GM12865 (cell line): ENCODE results near the gene CYSRT1.
A peak's percentile ranks its signal among the peaks of the same experiment; 100 is the strongest.

Experiments
- DNase-seq: peaks from one replicate; pipeline ENCODE4 v3.0.0; 2010; ENCODE audit warnings: low read depth
- H3K4me3 ChIP-seq: 2 replicates; pipeline ENCODE4 v1.5.1; 2011; ENCODE audit warnings: mild to moderate bottlenecking, low read depth, low read length, control low read depth
- TF ChIP-seq, protein P1 (sequence below): IDR thresholded peaks from 2 replicates; pipeline ENCODE4 v1.5.1; 2011; ENCODE audit warnings: low read length, control low read depth, low read depth, inconsistent platforms; ENCODE audit not compliant: insufficient read depth; ENCODE audit errors: missing control alignments

CYSRT1 gene

GRCh38 chr9:137185921-137186320 is 39.1 kb upstream of the CYSRT1 start:
- no peak for DNase-seq
- TF ChIP-seq, protein P1, sequence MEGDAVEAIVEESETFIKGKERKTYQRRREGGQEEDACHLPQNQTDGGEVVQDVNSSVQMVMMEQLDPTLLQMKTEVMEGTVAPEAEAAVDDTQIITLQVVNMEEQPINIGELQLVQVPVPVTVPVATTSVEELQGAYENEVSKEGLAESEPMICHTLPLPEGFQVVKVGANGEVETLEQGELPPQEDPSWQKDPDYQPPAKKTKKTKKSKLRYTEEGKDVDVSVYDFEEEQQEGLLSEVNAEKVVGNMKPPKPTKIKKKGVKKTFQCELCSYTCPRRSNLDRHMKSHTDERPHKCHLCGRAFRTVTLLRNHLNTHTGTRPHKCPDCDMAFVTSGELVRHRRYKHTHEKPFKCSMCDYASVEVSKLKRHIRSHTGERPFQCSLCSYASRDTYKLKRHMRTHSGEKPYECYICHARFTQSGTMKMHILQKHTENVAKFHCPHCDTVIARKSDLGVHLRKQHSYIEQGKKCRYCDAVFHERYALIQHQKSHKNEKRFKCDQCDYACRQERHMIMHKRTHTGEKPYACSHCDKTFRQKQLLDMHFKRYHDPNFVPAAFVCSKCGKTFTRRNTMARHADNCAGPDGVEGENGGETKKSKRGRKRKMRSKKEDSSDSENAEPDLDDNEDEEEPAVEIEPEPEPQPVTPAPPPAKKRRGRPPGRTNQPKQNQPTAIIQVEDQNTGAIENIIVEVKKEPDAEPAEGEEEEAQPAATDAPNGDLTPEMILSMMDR = no peak
- H3K4me3 ChIP-seq = no peak overlapping the region

DNA sequence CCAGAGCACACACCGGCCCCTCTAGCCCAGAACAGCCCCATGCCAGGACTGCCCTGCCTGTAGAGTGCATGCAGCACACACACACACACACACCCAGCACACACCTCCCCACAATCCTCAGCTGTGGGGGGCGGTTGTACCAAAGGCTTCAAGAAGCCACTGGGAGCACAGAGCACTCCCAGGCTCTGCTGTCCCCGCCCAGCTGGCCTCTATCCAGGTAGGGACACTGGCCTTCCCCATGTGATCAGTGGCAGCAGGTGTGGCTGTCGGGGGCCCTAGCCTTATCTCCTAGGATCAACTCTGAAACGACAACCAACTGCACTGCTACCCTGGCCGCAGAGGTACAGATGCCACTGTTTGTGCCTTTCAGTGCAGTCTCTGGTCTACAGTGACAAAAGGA is 38.6 kb upstream of the CYSRT1 start:
- no peak for DNase-seq
- TF ChIP-seq, protein P1 = no peak
- H3K4me3 ChIP-seq = no peak overlapping the region

GRCh38 chr9:137187386-137187785 is 37.6 kb upstream of the CYSRT1 start:
- TF ChIP-seq, protein P1 = no peak
- DNase-seq = no peak
- peak overlapping the region; percentile 96 for H3K4me3 ChIP-seq

- peak overlapping the region; percentile 96 for H3K4me3 ChIP-seq
- TF ChIP-seq, protein P1 = no peak
- DNase-seq = no peak
Observed at GRCh38 chr9:137188086-137188489, 36.9 kb upstream of the CYSRT1 start.

GRCh38 chr9:137188490-137189296 is 36.3 kb upstream of the CYSRT1 start, which contains the start of the genes ANAPC2 and SSNA1:
Gene ANAPC2, minus strand, starts transcription at chr9:137188560. Its CDS starts 28 bp downstream, at chr9:137188532.
Gene SSNA1, plus strand, starts transcription at chr9:137188676. Its CDS starts 51 bp downstream, at chr9:137188727.
- peak; percentile 97 for DNase-seq
- TF ChIP-seq, protein P1 = peak; percentile 49
- H3K4me3 ChIP-seq = peak within 1 kb of the TSS; percentile 96

DNA sequence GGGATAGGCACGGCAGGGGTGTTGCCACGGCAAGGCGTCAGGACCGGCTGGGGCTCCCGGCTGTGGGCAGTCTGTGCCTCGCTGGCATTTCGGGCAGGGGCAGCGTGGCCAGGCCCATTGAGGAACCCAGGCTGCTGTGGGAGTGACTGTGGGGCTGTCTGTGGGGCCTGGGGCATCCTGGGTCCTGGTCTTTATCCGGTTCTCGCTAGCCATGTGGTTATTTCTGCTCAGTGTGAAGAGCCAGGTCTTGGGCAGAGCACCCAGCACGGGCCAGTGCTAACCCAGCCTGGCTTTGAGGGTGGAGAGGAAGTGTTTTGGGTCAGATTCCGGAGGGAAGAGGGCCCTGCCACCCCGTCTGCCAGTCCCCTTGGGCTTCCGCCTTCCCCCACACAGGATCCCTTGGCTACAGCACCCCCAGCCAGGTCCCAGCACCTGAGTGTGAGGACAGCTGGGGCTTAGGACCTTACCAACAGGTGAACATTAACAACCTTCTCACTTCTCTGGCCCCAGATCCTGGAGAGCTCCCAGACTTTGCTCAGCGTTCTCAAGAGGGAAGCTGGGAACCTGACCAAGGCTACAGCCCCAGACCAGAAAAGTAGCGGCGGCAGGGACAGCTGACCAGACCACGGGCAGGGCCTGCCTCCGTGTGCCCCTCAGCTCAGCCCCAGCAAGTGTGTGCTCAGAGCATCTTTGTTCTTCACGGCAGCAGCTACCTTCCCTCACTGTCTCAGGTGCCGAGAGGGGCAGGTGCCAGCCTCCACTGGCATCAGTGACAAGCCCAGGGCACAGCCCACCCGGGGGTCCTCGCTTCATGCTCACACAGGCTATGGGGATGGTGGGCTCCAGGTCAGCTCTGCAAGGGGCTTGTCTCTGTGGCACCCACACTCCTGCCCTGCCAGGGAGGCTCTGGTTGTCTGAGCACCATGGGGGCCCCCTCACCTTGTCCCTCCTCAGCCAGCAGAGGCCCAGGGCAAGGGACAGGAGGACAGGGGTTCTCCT is 35.4 kb upstream of the CYSRT1 start:
- DNase-seq = no peak
- TF ChIP-seq, protein P1 = no peak
- peak overlapping the region; percentile 96 for H3K4me3 ChIP-seq
